Liver (tissue), 9 donors: ENCODE data around the gene FOXO1. TPM values are rescaled to one million over a fixed set of nuclear protein-coding genes. Genes with fewer than 3 reads are reported as not detected.

Experiments
- DNase-seq: peaks from one replicate; pipeline ENCODE4 v3.0.0-alpha.2; 2017; ENCODE audit warnings: low spot score
- H3K27ac ChIP-seq, 2 donors: one replicate each; pipeline ENCODE4 v1.7.0; 2013; ENCODE audit warnings: inconsistent platforms in 2 of 2, low read length in 2 of 2, control low read depth in 1 of 2, low read depth in 1 of 2, mild to moderate bottlenecking in 1 of 2
- H3K27me3 ChIP-seq, 4 donors: one replicate each; pipeline versions ENCODE4 v1.6.1 to v1.7.0; 2013; ENCODE audit warnings: low read length in 3 of 4, inconsistent platforms in 1 of 4, mild to moderate bottlenecking in 1 of 4, moderate library complexity in 1 of 4; ENCODE audit not compliant: control insufficient read depth in 4 of 4, insufficient read depth in 4 of 4
- H3K36me3 ChIP-seq, 4 donors: one replicate each; pipeline versions ENCODE4 v1.6.1 to v1.7.0; 2013; ENCODE audit warnings: low read length in 3 of 4, mild to moderate bottlenecking in 3 of 4, low read depth in 1 of 4, moderate library complexity in 1 of 4; ENCODE audit not compliant: control insufficient read depth in 4 of 4, insufficient read depth in 3 of 4
- H3K4me1 ChIP-seq, 4 donors: one replicate each; pipeline versions ENCODE4 v1.6.1 to v1.7.0; 2013; ENCODE audit warnings: low read length in 3 of 4, mild to moderate bottlenecking in 3 of 4, moderate library complexity in 1 of 4; ENCODE audit not compliant: control insufficient read depth in 4 of 4, insufficient read depth in 4 of 4
- H3K4me3 ChIP-seq, 3 donors: one replicate each; pipeline versions ENCODE4 v1.6.1 to v1.7.0; 2013; ENCODE audit warnings: low read length in 3 of 3, control low read depth in 1 of 3, low read depth in 1 of 3, mild to moderate bottlenecking in 1 of 3
- H3K9ac ChIP-seq, 2 donors: one replicate each; pipeline ENCODE4 v1.7.0; 2013; ENCODE audit warnings: low read length in 2 of 2, mild to moderate bottlenecking in 2 of 2, moderate library complexity in 2 of 2, control low read depth in 1 of 2, low read depth in 1 of 2
- H3K9me3 ChIP-seq, 4 donors: one replicate each; pipeline versions ENCODE4 v1.6.1 to v1.7.0; 2013; ENCODE audit warnings: low read length in 3 of 4; ENCODE audit not compliant: control insufficient read depth in 4 of 4
- EGR1 ChIP-seq, 2 donors: IDR thresholded peaks; 2 replicates each; pipeline ENCODE4 v1.6.1; 2016 to 2018; ENCODE audit warnings: antibody characterized with exemption in 2 of 2, low read depth in 2 of 2
- FOXA1 ChIP-seq: IDR thresholded peaks from 2 replicates; pipeline ENCODE4 v1.6.1; 2016; ENCODE audit warnings: antibody characterized with exemption
- FOXA2 ChIP-seq: IDR thresholded peaks from 2 replicates; pipeline ENCODE4 v1.6.1; 2016; ENCODE audit warnings: antibody characterized with exemption
- GABPA ChIP-seq, 2 donors: IDR thresholded peaks in 1 of 2; conservative IDR thresholded peaks in 1 of 2; 2 replicates each; pipeline ENCODE4 v1.6.1; 2016; ENCODE audit warnings: antibody characterized with exemption in 2 of 2, mild to moderate bottlenecking in 1 of 2, moderate library complexity in 1 of 2
- HNF4A ChIP-seq, 2 donors: conservative IDR thresholded peaks; 2 replicates each; pipeline ENCODE4 v1.6.1; 2016; ENCODE audit warnings: antibody characterized with exemption in 2 of 2, mild to moderate bottlenecking in 2 of 2
- HNF4G ChIP-seq: IDR thresholded peaks from 2 replicates; pipeline ENCODE4 v1.6.1; 2016; ENCODE audit warnings: antibody characterized with exemption
- JUND ChIP-seq, 2 donors: IDR thresholded peaks; 2 replicates each; pipeline ENCODE4 v1.6.1; 2016; ENCODE audit warnings: antibody characterized with exemption in 2 of 2
- NR2F2 ChIP-seq: IDR thresholded peaks from 2 replicates; pipeline ENCODE4 v1.6.1; 2016; ENCODE audit warnings: antibody characterized with exemption
- RAD21 ChIP-seq, 2 donors: IDR thresholded peaks; 2 replicates each; pipeline ENCODE4 v1.6.1; 2016; ENCODE audit warnings: antibody characterized with exemption in 2 of 2, mild to moderate bottlenecking in 2 of 2
- RXRA ChIP-seq, 2 donors: IDR thresholded peaks; 2 replicates each; pipeline ENCODE4 v1.6.1; 2017 to 2018; ENCODE audit warnings: antibody characterized with exemption in 2 of 2, mild to moderate bottlenecking in 1 of 2
- SP1 ChIP-seq: IDR thresholded peaks from 2 replicates; pipeline ENCODE4 v1.6.1; 2018; ENCODE audit warnings: antibody characterized with exemption, mild to moderate bottlenecking
- TAF1 ChIP-seq: conservative IDR thresholded peaks from 2 replicates; pipeline ENCODE4 v1.6.1; 2016; ENCODE audit warnings: antibody characterized with exemption, mild to moderate bottlenecking
- YY1 ChIP-seq: IDR thresholded peaks from 2 replicates; pipeline ENCODE4 v1.6.1; 2016; ENCODE audit warnings: antibody characterized with exemption, mild to moderate bottlenecking
- ZBTB33 ChIP-seq: IDR thresholded peaks from 2 replicates; pipeline ENCODE4 v1.6.1; 2016; ENCODE audit warnings: antibody characterized with exemption
- WGBS: extraction: QIAGEN DNeasy Blood & Tissue Kit; methylation state at CpG from one replicate; pipeline ENCODE4 v1.1.7; 2013; 5-methylcytosine and 5-hydroxymethylcytosine counted together
- polyA plus RNA-seq, 2 donors: library from polyadenylated mRNA; stranded (reverse) in 1 of 2; unstranded in 1 of 2; fragments of 200-250 nt in 1 of 2; fragments of >200 nt in 1 of 2; fragmentation: Nextera tagmentation in 1 of 2; extraction: Ambion mirVana in 1 of 2; gene quantifications; one replicate each; pipeline versions ENCODE4 v1.2.1 to v1.2.3, GENCODE V29; 2013 to 2015
- total RNA-seq, 2 donors: library from RNA; depleted of rRNA; stranded (reverse); fragments of >200 nt; gene quantifications; one replicate each; pipeline ENCODE4 v1.2.3, GENCODE V29; 2014
- TF ChIP-seq, protein P1 (sequence below): IDR thresholded peaks from 2 replicates; pipeline ENCODE4 v1.6.1; 2016; ENCODE audit warnings: antibody characterized with exemption
- TF ChIP-seq, protein P2 (sequence below): IDR thresholded peaks from 2 replicates; pipeline ENCODE4 v1.6.1; 2016; ENCODE audit warnings: antibody characterized with exemption
- TF ChIP-seq, protein P3 (sequence below): fragments of 150-350 bp; IDR thresholded peaks from 2 replicates; pipeline ENCODE4 v1.5.1; 2017; ENCODE audit warnings: improper control_type of control experiment, low read depth, low read length; ENCODE audit not compliant: missing input control
- donor health status: healthy.
- donor health status: healthy.
- donor health status: healthy.
- donor health status: healthy.
- donor health status: healthy.

Gene FOXO1
- total and polyA plus RNA-seq, 4 donors: 5.4 to 23.6 (median 8.6) TPM

DNA sequence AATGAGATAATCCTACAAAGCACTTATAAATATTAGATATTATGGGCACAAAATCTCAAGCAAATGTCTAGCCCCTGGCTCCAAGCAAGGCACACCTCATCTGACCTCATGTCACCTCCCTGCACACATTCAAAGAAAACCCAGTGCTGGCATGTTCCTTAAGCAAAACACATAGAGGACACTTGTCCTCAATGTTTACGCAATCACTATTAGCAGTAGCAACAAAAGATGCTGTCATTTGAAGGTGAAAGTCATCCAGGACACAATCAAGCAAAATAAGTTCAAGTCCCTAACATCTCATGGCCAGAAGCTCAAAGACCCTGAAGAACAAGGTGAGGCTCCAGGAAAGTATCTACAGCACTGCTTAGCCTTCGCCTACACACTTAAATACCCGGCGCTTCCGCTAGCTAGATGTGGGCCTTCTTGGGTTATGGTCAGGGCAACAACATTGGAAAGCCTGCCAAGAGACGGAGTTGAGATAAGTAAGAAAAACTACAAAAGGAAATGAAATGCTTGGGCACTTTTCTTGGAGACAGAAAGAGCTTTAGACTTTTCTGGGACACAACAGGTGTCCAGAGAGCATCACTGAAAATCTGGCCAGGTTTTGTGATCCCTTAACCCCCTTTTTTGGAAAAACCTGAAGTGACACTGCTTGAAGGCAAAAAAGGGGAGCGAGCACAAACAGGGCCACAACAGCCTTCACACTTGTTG lies 85.7 kb downstream of the FOXO1 start:
- no peaks in the 10 kb centered on the region for H3K36me3 ChIP-seq
- 82% methylated on average over 7 of the region's 7 CpGs for WGBS
- no peaks in the 10 kb centered on the region for H3K27me3 ChIP-seq
- peaks cover 5 to 29% (median 14%) of the 10 kb centered on the region in 4 donors for H3K4me1 ChIP-seq
- TF ChIP-seq RXRA (IDR thresholded peaks at IDR 0.05) (no peak), NR2F2 (no peak), SP1 (no peak), GABPA (IDR thresholded peaks at IDR 0.05 in 1 of 2, conservative IDR thresholded peaks at IDR 0.05 in 1 of 2) (no peak), JUND (IDR thresholded peaks at IDR 0.05) (no peak), YY1 (no peak), HNF4A (conservative IDR thresholded peaks at IDR 0.05) (no peak), RAD21 (IDR thresholded peaks at IDR 0.05) (no peak), HNF4G (no peak), FOXA2 (no peak), ZBTB33 (no peak), EGR1 (IDR thresholded peaks at IDR 0.05; ENCODE audit: low read depth in 2 of 2) (no peak)
- TF ChIP-seq, protein P1, sequence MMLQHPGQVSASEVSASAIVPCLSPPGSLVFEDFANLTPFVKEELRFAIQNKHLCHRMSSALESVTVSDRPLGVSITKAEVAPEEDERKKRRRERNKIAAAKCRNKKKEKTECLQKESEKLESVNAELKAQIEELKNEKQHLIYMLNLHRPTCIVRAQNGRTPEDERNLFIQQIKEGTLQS: no peak
- TF ChIP-seq, protein P2, sequence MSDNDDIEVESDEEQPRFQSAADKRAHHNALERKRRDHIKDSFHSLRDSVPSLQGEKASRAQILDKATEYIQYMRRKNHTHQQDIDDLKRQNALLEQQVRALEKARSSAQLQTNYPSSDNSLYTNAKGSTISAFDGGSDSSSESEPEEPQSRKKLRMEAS: no peak
- no peak overlapping the region for H3K27ac ChIP-seq
- peaks cover 0 to 5% (median 1%) of the 10 kb centered on the region in 4 donors for H3K9me3 ChIP-seq
- no peak for DNase-seq
- no peak overlapping the region for H3K9ac ChIP-seq
- H3K4me3 ChIP-seq: no peak overlapping the region

DNA sequence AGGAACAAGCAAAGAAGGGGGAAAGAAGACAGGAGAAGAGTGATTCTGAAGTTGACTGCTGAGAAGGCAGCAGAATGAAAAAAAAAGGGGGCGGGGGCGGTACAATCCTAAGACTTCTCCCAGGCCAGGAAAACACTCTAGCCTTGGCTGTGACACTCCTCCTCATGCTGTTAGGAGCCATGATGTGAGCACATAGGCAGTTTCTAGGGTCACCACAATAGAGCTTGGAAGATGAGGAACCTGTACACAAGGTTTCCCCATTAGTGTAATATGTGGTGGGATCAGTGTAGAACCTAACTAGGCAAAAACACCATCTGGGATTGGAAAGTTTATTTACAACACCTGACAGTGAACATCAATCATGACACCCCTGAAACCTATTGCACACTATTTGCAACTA lies 86.9 kb downstream of the FOXO1 start:
- Histone ChIP-seq H3K4me3 (no peak overlapping the region), H3K9me3 (peaks cover 0 to 5% (median 1%) of the 10 kb centered on the region in 4 donors), H3K9ac (no peak overlapping the region), H3K27ac (no peak overlapping the region), H3K27me3 (no peaks in the 10 kb centered on the region), H3K36me3 (no peaks in the 10 kb centered on the region), H3K4me1 (peaks cover 5 to 24% (median 12%) of the 10 kb centered on the region in 4 donors)
- no peak for DNase-seq
- TF ChIP-seq RAD21 (IDR thresholded peaks at IDR 0.05) (no peak), EGR1 (IDR thresholded peaks at IDR 0.05; ENCODE audit: low read depth in 2 of 2) (no peak), FOXA1 (no peak), JUND (IDR thresholded peaks at IDR 0.05) (no peak), HNF4G (no peak), YY1 (no peak), GABPA (IDR thresholded peaks at IDR 0.05 in 1 of 2, conservative IDR thresholded peaks at IDR 0.05 in 1 of 2) (no peak), RXRA (IDR thresholded peaks at IDR 0.05) (no peak), TAF1 (no peak), HNF4A (conservative IDR thresholded peaks at IDR 0.05) (no peak), SP1 (no peak)
- TF ChIP-seq, protein P3, sequence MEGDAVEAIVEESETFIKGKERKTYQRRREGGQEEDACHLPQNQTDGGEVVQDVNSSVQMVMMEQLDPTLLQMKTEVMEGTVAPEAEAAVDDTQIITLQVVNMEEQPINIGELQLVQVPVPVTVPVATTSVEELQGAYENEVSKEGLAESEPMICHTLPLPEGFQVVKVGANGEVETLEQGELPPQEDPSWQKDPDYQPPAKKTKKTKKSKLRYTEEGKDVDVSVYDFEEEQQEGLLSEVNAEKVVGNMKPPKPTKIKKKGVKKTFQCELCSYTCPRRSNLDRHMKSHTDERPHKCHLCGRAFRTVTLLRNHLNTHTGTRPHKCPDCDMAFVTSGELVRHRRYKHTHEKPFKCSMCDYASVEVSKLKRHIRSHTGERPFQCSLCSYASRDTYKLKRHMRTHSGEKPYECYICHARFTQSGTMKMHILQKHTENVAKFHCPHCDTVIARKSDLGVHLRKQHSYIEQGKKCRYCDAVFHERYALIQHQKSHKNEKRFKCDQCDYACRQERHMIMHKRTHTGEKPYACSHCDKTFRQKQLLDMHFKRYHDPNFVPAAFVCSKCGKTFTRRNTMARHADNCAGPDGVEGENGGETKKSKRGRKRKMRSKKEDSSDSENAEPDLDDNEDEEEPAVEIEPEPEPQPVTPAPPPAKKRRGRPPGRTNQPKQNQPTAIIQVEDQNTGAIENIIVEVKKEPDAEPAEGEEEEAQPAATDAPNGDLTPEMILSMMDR: no peak
- TF ChIP-seq, protein P2: no peak
- 98% methylated on average over 2 of the region's 2 CpGs for WGBS
